Superior temporal gyrus (tissue), 1 donor: ENCODE measurements around the gene DSN1.

Source experiments
- DNase-seq: peaks from one replicate; pipeline ENCODE4 v3.0.0-alpha.2; 2016; ENCODE audit errors: extremely low spot score

Gene DSN1

GRCh38 chr20:36795691-36796090, 22.1 kb upstream of the DSN1 start:
- DNase-seq = no peak

GRCh38 chr20:36794116-36794474, 20.5 kb upstream of the DSN1 start:
- DNase-seq = no peak

GRCh38 chr20:36793294-36794115, 19.9 kb upstream of the DSN1 start:
- DNase-seq = no peak

GRCh38 chr20:36792422-36792821, 18.9 kb upstream of the DSN1 start:
- DNase-seq = peak; percentile 50

- no peak for DNase-seq
Measured at GRCh38 chr20:36791862-36792261, 18.3 kb upstream of the DSN1 start.

GRCh38 chr20:36786663-36787062, 13.1 kb upstream of the DSN1 start:
- no peak for DNase-seq

GRCh38 chr20:36786246-36786645, 12.7 kb upstream of the DSN1 start:
- DNase-seq = no peak

- no peak for DNase-seq
Measured at GRCh38 chr20:36785308-36785707, 11.7 kb upstream of the DSN1 start.

GRCh38 chr20:36784900-36785299, 11.3 kb upstream of the DSN1 start:
- no peak for DNase-seq

- no peak for DNase-seq
Measured at GRCh38 chr20:36784116-36784515, 10.6 kb upstream of the DSN1 start.

- DNase-seq = no peak
Measured at GRCh38 chr20:36779656-36780025, 6.1 kb upstream of the DSN1 start.

- DNase-seq = no peak
Measured at GRCh38 chr20:36778831-36779655, 5.5 kb upstream of the DSN1 start.

- DNase-seq = no peak
Measured at GRCh38 chr20:36777576-36777975, 4.0 kb upstream of the DSN1 start.

GRCh38 chr20:36777167-36777566, 3.6 kb upstream of the DSN1 start:
- no peak for DNase-seq

- DNase-seq = no peak
Measured at GRCh38 chr20:36775826-36776225, 2.3 kb upstream of the DSN1 start.

- no peak for DNase-seq
Measured at GRCh38 chr20:36775196-36775595, 1.6 kb upstream of the DSN1 start.

- DNase-seq = no peak
Measured at GRCh38 chr20:36773107-36773596, 411 bp downstream of the DSN1 start.

GRCh38 chr20:36770680-36771079, 2.9 kb downstream of the DSN1 start:
- DNase-seq = no peak

- no peak for DNase-seq
Measured at GRCh38 chr20:36768768-36769430, 4.7 kb downstream of the DSN1 start.

GRCh38 chr20:36761125-36761524, 12.4 kb downstream of the DSN1 start:
- DNase-seq = no peak

GRCh38 chr20:36760647-36761046, 12.9 kb downstream of the DSN1 start:
- DNase-seq = no peak

GRCh38 chr20:36758276-36758675, 15.3 kb downstream of the DSN1 start:
- DNase-seq = no peak
